BLaER1 (cell line): ENCODE results near the gene BUD31.
A peak's percentile ranks its signal among the peaks of the same experiment; 100 is the strongest.
"Not testable (repeated sequence)": the region's sequence is repeated elsewhere in the genome, so short reads cannot be mapped to it uniquely, and the experiment has no call there.

Experiments
- H3K27ac ChIP-seq: shearing (Covaris generic); formaldehyde crosslinking; 2 replicates; pipeline ENCODE4 v1.8.1; 2022
- H3K27me3 ChIP-seq: shearing (Covaris generic); formaldehyde crosslinking; 2 replicates; pipeline ENCODE4 v1.8.1; 2022
- H3K36me3 ChIP-seq: shearing (Covaris generic); formaldehyde crosslinking; 2 replicates; pipeline ENCODE4 v1.8.1; 2022
- H3K4me1 ChIP-seq: shearing (Covaris generic); formaldehyde crosslinking; 2 replicates; pipeline ENCODE4 v1.8.1; 2022
- H3K4me2 ChIP-seq: shearing (Covaris generic); formaldehyde crosslinking; 2 replicates; pipeline ENCODE4 v1.8.1; 2022
- H3K4me3 ChIP-seq: shearing (Covaris generic); formaldehyde crosslinking; 2 replicates; pipeline ENCODE4 v1.8.1; 2022
- H3K9ac ChIP-seq: shearing (Covaris generic); formaldehyde crosslinking; 2 replicates; pipeline ENCODE4 v1.8.1; 2022
- H3K9me3 ChIP-seq: shearing (Covaris generic); formaldehyde crosslinking; 2 replicates; pipeline ENCODE4 v1.8.1; 2022
- H4K20me1 ChIP-seq: shearing (Covaris generic); formaldehyde crosslinking; 2 replicates; pipeline ENCODE4 v1.8.1; 2022
- Cebpa-rat ChIP-seq: shearing (Covaris generic); IDR thresholded peaks from 2 replicates; pipeline ENCODE4 v1.8.1; 2022

The BUD31 gene

DNA sequence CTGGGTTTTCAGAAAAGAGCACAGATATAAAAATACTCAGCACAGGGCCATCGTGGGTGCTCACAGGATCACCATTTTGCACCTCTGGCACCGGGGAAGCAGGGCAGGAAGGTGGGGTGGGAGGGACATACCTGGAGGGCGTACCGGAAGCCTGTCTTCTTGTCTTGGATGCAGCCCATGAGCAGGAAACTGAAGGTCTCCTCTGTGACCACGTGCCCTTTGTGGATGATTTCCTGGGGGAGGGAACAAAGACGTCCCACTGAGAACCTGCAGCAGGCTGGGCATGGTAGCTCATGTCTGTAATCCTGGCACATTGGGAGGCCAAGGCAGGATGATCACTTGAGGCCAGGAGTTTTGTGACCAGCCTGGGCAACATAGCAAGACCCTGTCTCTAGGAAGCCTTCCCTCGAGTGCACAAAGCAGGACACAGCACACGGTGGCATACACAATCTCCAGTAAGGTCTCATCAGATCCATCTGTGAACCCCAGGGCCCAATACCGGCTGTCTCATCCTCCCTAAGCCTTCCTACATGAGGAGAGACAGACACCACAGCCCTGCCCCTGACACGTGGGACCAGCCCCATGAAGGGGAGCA, 20.3 kb downstream of the BUD31 start:
- peaks cover 87% of the 10 kb centered on the region for H3K36me3 ChIP-seq
- H3K9me3 ChIP-seq = no peaks in the 10 kb centered on the region
- no peak overlapping the region for H3K27ac ChIP-seq
- H3K9ac ChIP-seq = no peak overlapping the region
- H3K4me2 ChIP-seq = no peak overlapping the region
- H3K27me3 ChIP-seq = no peaks in the 10 kb centered on the region
- no peaks in the 10 kb centered on the region for H3K4me1 ChIP-seq
- TF ChIP-seq Cebpa-rat = no peak
- H4K20me1 ChIP-seq = peaks cover 45% of the 10 kb centered on the region
- no peak overlapping the region for H3K4me3 ChIP-seq

DNA sequence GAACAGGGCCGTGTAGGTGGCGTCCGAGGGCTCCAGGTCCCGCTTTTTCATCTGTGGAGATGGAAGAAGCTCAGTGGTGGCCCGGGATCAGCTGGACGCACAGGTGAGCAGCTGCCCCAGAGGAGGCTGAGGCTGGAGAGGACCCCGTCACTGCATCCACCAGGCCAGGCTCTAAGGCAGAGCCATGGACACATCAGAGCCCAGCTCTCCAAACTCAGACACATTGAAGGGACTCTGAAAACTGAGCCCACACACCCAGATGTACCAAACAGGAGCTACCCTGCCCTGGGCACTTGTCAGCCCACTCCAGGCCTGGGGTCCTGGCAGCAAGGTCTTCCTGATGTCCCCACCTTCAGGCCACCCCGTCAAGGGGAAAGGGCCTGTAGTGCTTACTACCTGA, 21.0 kb downstream of the BUD31 start:
- no peak for TF ChIP-seq Cebpa-rat
- no peaks in the 10 kb centered on the region for H3K4me1 ChIP-seq
- no peak overlapping the region for H3K4me3 ChIP-seq
- no peaks in the 10 kb centered on the region for H3K9me3 ChIP-seq
- peaks cover 42% of the 10 kb centered on the region for H4K20me1 ChIP-seq
- no peak overlapping the region for H3K9ac ChIP-seq
- peaks cover 87% of the 10 kb centered on the region for H3K36me3 ChIP-seq
- no peak overlapping the region for H3K4me2 ChIP-seq
- H3K27me3 ChIP-seq = no peaks in the 10 kb centered on the region
- H3K27ac ChIP-seq = no peak overlapping the region

DNA sequence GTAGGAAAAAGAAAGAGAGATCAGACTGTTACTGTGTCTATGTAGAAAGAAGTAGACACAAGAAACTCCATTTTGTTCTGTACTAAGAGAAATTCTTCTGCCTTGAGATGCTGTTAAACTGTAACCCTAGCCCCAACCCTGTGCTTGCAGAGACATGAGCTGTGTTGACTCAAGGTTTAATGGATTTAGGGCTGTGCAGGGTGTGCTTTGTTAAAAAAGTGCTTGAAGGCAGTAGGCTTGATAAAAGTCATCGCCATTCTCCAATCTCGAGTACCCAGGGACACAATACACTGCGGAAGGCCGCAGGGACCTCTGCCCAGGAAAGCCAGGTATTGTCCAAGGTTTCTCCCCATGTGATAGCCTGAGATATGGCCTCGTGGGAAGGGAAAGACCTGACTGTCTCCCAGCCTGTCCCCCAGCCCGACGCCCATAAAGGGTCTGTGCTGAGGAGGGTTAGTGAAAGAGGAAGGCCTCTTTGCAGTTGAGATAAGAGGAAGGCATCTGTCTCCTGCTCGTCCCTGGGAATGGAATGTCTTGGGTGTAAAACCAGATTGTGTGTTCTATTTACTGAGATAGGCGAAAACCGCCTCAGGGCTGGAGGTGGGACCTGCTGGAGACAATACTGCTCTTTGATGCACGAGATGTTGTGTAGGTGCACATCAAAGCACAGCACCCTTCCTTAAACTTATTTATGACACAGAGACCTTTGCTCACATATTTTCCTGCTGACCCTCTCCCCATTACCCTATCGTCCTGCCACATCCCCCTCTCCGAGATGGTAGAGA, 23.2 kb downstream of the BUD31 start:
- H3K4me2 ChIP-seq, H3K9ac ChIP-seq, H3K4me1 ChIP-seq, H3K27ac ChIP-seq, H3K27me3 ChIP-seq, H3K9me3 ChIP-seq, H3K4me3 ChIP-seq: not testable (repeated sequence)
- Histone ChIP-seq H4K20me1 (peaks cover 55% of the 10 kb centered on the region), H3K36me3 (peaks cover 86% of the 10 kb centered on the region)

DNA sequence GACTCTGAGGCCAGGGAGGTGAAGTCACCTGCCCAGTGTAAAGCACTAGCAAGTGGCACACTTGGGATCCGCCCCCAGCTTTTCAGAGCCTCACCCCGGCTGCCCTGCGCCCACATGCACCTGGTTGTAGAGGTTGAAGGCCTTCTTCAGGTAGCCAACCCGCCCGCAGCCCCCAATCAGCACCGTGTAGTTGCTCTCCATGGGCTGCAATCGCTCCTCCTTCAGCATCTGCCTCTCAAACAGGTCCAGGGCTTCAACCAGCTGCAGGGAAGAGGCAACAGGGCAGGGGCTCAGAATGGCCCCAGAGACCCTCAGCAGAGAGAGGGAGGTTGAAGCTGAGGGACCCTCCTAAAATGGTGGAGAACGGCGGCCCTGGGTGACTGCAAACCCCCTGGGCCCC, 24.4 kb downstream of the BUD31 start:
- TF ChIP-seq Cebpa-rat = no peak
- no peak overlapping the region for H3K4me2 ChIP-seq
- H3K4me3 ChIP-seq = no peak overlapping the region
- H3K4me1 ChIP-seq = peaks cover 17% of the 10 kb centered on the region
- H3K9me3 ChIP-seq = no peaks in the 10 kb centered on the region
- peaks cover 62% of the 10 kb centered on the region for H4K20me1 ChIP-seq
- peaks cover 82% of the 10 kb centered on the region for H3K36me3 ChIP-seq
- H3K9ac ChIP-seq = no peak overlapping the region
- H3K27me3 ChIP-seq = no peaks in the 10 kb centered on the region
- H3K27ac ChIP-seq = no peak overlapping the region

DNA sequence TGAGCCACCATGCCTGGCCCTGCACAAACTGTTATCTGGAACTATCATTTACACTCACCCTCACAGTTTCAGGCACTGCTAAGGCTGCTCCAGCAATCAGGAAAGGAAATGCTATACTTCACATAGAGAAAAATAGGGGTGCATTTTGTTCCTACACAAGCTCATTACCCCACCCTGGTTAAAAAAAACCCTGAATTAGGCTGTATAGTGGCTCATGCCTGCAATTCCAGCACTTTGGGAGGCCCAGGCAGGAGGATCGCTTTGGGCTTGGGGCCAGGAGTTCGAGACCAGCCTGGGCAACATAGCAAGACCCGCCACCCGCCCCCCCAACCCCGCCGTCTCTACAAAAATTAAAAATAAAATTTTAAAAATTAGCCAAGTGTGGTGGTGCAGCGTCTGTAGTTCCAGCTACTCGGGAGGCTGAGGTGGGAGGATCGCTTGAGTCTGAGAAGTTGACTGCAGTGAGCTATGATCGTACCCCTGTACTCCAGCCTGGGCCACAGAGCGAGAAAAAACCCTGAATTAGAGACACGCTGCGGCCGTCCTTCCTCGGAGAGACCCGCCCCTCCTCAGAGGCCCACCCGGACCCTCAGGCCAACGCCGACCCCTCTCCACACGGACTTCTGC, 29.3 kb downstream of the BUD31 start:
- Histone ChIP-seq H3K4me1 (peaks cover 29% of the 10 kb centered on the region), H3K27ac (peak overlapping the region; percentile 90), H3K4me3 (peak overlapping the region; percentile 97), H3K36me3 (peaks cover 62% of the 10 kb centered on the region), H4K20me1 (peaks cover 67% of the 10 kb centered on the region), H3K9ac (peak overlapping the region; percentile 94), H3K27me3 (no peaks in the 10 kb centered on the region), H3K9me3 (no peaks in the 10 kb centered on the region), H3K4me2 (peak overlapping the region; percentile 94)
- TF ChIP-seq Cebpa-rat = no peak

DNA sequence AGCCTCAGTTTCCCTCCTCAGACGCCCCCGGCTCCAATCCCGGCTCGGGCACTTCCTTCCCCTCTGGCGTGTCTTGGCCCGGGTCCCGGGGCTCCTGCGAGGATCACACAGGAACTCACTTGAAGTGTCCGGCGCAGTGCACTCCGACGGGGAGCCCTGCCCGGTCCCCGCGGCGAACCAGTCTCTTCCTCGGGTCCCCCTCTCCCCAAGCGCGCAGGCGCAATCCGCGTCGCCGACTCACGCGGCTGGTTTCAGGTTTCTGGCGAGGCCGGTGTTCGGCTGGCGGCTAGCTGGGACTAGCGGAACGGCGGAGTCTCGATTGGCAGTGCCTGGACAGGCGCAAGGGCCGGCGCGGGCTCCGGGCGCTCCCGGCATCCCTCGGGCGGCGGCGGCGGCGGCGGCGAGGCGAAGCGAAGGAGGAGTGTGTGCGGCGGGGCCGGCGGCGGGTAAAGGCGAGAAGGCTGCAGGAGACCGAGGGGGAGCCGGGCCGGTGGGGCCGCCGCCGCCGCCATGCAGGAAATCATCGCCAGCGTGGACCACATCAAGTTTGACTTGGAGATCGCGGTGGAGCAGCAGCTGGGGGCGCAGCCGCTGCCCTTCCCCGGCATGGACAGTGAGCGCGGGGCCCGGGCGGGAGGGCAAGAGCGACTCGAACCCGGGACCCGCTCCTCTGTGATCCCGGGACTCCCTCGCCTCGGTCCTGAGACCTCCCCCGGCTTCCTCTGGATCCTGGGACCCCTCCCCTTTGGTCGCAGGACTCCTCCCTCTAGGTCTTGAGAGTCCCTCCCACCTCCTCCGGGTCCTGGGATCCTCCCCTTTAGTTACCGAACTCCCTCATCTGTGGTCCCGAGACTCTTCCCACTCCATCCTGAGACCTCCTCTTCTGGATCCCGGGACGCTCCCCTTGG, 30.1 kb downstream of the BUD31 start, which contains the start of the genes CPSF4 and PTCD1:
CPSF4 (plus strand) TSS at position 371 of the 908 bp plus-strand sequence; CDS start at position 511, 140 bp downstream.
PTCD1 (minus strand) TSS at position 226 of the 908 bp plus-strand sequence. CDS start 3,556 bp downstream, outside the sequence.
- Histone ChIP-seq H3K4me2 (peak within 1 kb of the TSS; percentile 94), H4K20me1 (peaks cover 61% of the 10 kb centered on the region), H3K27ac (peak within 1 kb of the TSS; percentile 90), H3K36me3 (peaks cover 62% of the 10 kb centered on the region), H3K9ac (peak within 1 kb of the TSS; percentile 94), H3K9me3 (no peaks in the 10 kb centered on the region), H3K4me1 (peaks cover 29% of the 10 kb centered on the region), H3K4me3 (peak within 1 kb of the TSS; percentile 97), H3K27me3 (no peaks in the 10 kb centered on the region)
- TF ChIP-seq Cebpa-rat = no peak

DNA sequence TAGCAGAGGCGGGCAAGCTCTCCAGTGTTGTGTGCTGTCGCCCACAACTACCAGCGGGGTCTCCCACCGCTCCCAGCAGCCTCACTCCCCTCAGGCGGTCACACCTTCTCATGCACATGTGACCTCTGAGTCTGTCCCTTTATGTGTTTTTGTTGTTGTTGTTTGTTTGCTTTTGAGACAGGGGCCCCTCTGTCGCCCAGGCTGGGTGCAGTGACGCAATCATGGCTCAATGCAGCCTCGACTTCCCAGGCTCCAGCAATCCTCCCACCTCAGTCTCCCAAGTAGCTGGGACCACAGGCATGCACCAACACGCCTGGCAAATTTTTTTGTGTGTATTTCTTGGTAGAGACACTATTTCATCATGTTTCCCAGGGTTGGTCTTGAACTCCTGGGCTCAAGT, 31.4 kb downstream of the BUD31 start:
- Histone ChIP-seq H3K9ac (peak overlapping the region; percentile 94), H3K4me3 (peak overlapping the region; percentile 97), H3K27ac (no peak overlapping the region), H3K36me3 (peaks cover 62% of the 10 kb centered on the region), H4K20me1 (peaks cover 63% of the 10 kb centered on the region), H3K27me3 (no peaks in the 10 kb centered on the region), H3K9me3 (no peaks in the 10 kb centered on the region), H3K4me2 (peak overlapping the region; percentile 94), H3K4me1 (peaks cover 29% of the 10 kb centered on the region)
- no peak for TF ChIP-seq Cebpa-rat

DNA sequence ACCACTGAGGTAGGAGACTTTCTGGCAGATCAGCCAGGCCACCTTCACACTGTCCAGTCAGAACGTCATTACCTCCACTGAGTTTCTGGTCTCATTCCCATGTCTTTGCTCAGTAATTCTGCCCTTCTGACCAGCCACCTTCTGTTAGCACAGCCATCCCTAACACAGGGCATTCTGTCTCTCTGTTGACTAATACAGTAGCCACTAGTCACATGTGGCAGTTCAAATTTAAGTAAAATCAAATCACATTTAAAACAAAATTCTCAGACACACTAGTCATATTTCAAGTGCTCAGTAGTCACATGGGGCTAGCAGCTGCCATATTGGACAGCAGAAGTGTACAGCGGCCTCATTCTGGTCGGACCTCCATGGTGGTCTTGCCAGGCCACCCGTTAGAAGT, 37.3 kb downstream of the BUD31 start:
- Histone ChIP-seq H3K36me3 (peaks cover 99% of the 10 kb centered on the region), H3K9ac (no peak overlapping the region), H3K4me1 (no peaks in the 10 kb centered on the region), H3K4me3 (no peak overlapping the region), H3K27ac (no peak overlapping the region), H4K20me1 (peaks cover 70% of the 10 kb centered on the region), H3K27me3 (no peaks in the 10 kb centered on the region), H3K9me3 (no peaks in the 10 kb centered on the region), H3K4me2 (no peak overlapping the region)
- TF ChIP-seq Cebpa-rat = no peak

DNA sequence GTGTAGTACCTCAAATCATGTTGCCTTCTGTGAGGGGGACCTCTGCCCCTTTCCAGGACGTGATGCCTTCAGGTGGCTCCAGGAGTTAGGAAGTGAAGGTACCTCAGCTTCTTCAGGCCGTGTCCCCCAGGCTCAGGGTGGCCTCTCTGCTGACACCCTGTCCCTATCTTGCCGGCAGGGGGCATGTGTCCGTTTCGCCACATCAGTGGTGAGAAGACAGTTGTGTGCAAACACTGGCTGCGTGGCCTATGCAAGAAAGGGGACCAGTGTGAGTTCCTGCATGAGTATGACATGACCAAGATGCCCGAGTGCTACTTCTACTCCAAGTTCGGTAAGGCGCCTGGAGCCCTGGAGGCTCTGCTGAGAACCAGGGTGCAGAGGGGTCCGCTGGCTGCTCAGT, 39.2 kb downstream of the BUD31 start:
- no peak for TF ChIP-seq Cebpa-rat

More for the DNA sequence above, 39.2 kb downstream of the BUD31 start:
- Histone ChIP-seq H3K27ac (no peak overlapping the region), H3K36me3 (peaks cover 100% of the 10 kb centered on the region), H3K27me3 (no peaks in the 10 kb centered on the region), H4K20me1 (peaks cover 76% of the 10 kb centered on the region), H3K9me3 (no peaks in the 10 kb centered on the region), H3K4me1 (no peaks in the 10 kb centered on the region), H3K4me2 (no peak overlapping the region), H3K4me3 (no peak overlapping the region), H3K9ac (no peak overlapping the region)
